Frontal cortex (tissue), 4 donors: ENCODE measurements around the gene TMEM63A. TPM values are rescaled to one million over a fixed set of nuclear protein-coding genes. Genes with fewer than 3 reads are reported as not detected.
"Not testable (repeated sequence)": the region's sequence is repeated elsewhere in the genome, so short reads cannot be mapped to it uniquely, and the experiment has no call there.

Experiments
- DNase-seq, 2 donors: peaks; one replicate each; pipeline ENCODE4 v3.0.0; 2012; ENCODE audit warnings: low spot score in 2 of 2
- FAIRE-seq: peaks from 2 replicates; lab custom pipeline; 2012; peaks lifted over from hg19 to GRCh38; lab: Jason Lieb, UNC
- total RNA-seq: library from RNA; depleted of rRNA; stranded (reverse); fragments of >200 nt; gene quantifications from one replicate; pipeline ENCODE4 v1.2.3, GENCODE V29; 2014
- donor health status: control.
- donor health status: control.
- donor health status: control.

Gene TMEM63A
- total RNA-seq, 1 donor from 2014 or later = 0.82 TPM

GRCh38 chr1:225812488-225813213, 69.5 kb downstream of the TMEM63A start:
- FAIRE-seq (no peak), DNase-seq (no peak)

- DNase-seq = no peak
- FAIRE-seq = no peak
These were observed 70.3 kb downstream of the TMEM63A start for GRCh38 chr1:225811622-225812487.

- not testable (repeated sequence) for DNase-seq, FAIRE-seq
These were observed 71.3 kb downstream of the TMEM63A start for GRCh38 chr1:225810579-225811538.

GRCh38 chr1:225809842-225810578, 72.2 kb downstream of the TMEM63A start, which contains the start of gene EPHX1:
Gene EPHX1, plus strand, starts transcription at chr1:225810124. Its CDS starts 18,606 bp downstream, at chr1:225828730.
- DNase-seq = peak; percentile 85
- FAIRE-seq = no peak

- FAIRE-seq (no peak), DNase-seq (no peak)
These were observed 74.0 kb downstream of the TMEM63A start for GRCh38 chr1:225808136-225808535.

- not testable (repeated sequence) for FAIRE-seq, DNase-seq
These were observed 75.4 kb downstream of the TMEM63A start for GRCh38 chr1:225806736-225807135.

- FAIRE-seq (no peak), DNase-seq (no peak)
These were observed 75.9 kb downstream of the TMEM63A start for GRCh38 chr1:225806249-225806648.

GRCh38 chr1:225801146-225801545, 81.0 kb downstream of the TMEM63A start:
- FAIRE-seq, DNase-seq: not testable (repeated sequence)

GRCh38 chr1:225796097-225796496, 86.1 kb downstream of the TMEM63A start:
- not testable (repeated sequence) for FAIRE-seq, DNase-seq

Other genes starting within 250 kb of the TMEM63A start
- gene ENAH, start 229.3 kb downstream of the TMEM63A start, total RNA-seq = 48.5 TPM
- gene SRP9, start 104.6 kb downstream of the TMEM63A start, total RNA-seq = 368 TPM
- gene EPHX1, start 72.3 kb downstream of the TMEM63A start, total RNA-seq = 4.5 TPM
- 0.41 TPM for gene LEFTY1, start 6.8 kb upstream of the TMEM63A start, total RNA-seq
- 14.3 TPM for gene PYCR2, start 41.9 kb upstream of the TMEM63A start, total RNA-seq
- under 0.01 TPM for gene LEFTY2, start 58.8 kb upstream of the TMEM63A start, total RNA-seq
- 40.4 TPM for gene SDE2, start 117.0 kb upstream of the TMEM63A start, total RNA-seq
- gene H3-3A, start 180.3 kb upstream of the TMEM63A start, total RNA-seq = 377 TPM